Measurements from ENCODE around the gene FLAD1.

Gene FLAD1

GRCh38 chr1:154962156-154962749 is 20.9 kb upstream of the FLAD1 start:
- Histone ChIP-seq H3K36me3 (peaks cover 76% of the 10 kb centered on the region), H3K27me3 (ENCODE audit: insufficient read depth, low read depth, severe bottlenecking) (no peaks in the 10 kb centered on the region), H3K9me3 (ENCODE audit: severe bottlenecking) (no peaks in the 10 kb centered on the region), H3K27ac (peak overlapping the region; percentile 99), H3K4me3 (ENCODE audit: low read depth, low read length) (peak overlapping the region; percentile 64)
- TF ChIP-seq, protein P1, sequence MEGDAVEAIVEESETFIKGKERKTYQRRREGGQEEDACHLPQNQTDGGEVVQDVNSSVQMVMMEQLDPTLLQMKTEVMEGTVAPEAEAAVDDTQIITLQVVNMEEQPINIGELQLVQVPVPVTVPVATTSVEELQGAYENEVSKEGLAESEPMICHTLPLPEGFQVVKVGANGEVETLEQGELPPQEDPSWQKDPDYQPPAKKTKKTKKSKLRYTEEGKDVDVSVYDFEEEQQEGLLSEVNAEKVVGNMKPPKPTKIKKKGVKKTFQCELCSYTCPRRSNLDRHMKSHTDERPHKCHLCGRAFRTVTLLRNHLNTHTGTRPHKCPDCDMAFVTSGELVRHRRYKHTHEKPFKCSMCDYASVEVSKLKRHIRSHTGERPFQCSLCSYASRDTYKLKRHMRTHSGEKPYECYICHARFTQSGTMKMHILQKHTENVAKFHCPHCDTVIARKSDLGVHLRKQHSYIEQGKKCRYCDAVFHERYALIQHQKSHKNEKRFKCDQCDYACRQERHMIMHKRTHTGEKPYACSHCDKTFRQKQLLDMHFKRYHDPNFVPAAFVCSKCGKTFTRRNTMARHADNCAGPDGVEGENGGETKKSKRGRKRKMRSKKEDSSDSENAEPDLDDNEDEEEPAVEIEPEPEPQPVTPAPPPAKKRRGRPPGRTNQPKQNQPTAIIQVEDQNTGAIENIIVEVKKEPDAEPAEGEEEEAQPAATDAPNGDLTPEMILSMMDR (IDR thresholded peaks at IDR 0.05; ENCODE audit: low read depth, low read length) = no peak
- DNase-seq = peak; percentile 70

DNA sequence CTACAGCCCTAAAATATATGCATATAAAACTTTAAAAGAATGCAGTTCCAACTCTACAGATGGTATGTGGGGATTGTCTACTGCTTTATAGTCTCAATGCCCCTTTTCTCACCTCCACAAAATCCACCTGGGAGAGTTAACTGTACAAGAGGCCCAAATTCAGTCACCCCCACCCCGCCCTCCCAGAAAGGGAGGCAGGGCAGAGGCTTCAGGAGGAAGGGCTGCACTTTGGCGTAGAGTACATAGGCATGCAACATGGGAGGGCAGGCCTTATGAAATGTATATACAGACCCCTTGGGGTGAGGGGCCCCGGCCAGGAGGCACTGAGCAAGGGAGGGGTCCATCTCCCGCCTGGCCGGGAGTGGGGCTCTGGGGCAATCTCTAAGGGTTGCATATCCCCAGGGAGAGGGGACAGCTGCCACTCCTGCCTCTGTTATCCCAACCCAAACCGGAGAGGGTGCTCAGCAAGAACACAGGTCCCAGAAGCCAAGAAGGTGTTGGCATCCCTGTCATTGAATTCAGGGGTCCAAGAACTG is 20.3 kb upstream of the FLAD1 start:
- Histone ChIP-seq H3K27ac (peak overlapping the region; percentile 99), H3K9me3 (ENCODE audit: severe bottlenecking) (no peaks in the 10 kb centered on the region), H3K4me3 (ENCODE audit: low read depth, low read length) (peak overlapping the region; percentile 64), H3K36me3 (peaks cover 79% of the 10 kb centered on the region), H3K27me3 (ENCODE audit: insufficient read depth, low read depth, severe bottlenecking) (no peaks in the 10 kb centered on the region)
- TF ChIP-seq, protein P1 (IDR thresholded peaks at IDR 0.05; ENCODE audit: low read depth, low read length) = no peak
- no peak for DNase-seq

- no peak overlapping the region for H3K4me3 ChIP-seq (ENCODE audit: low read depth, low read length)
- no peaks in the 10 kb centered on the region for H3K9me3 ChIP-seq (ENCODE audit: severe bottlenecking)
- peaks cover 77% of the 10 kb centered on the region for H3K36me3 ChIP-seq
- H3K27ac ChIP-seq = no peak overlapping the region
- H3K27me3 ChIP-seq (ENCODE audit: insufficient read depth, low read depth, severe bottlenecking) = no peaks in the 10 kb centered on the region
- TF ChIP-seq, protein P1 (IDR thresholded peaks at IDR 0.05; ENCODE audit: low read depth, low read length) = no peak
- DNase-seq = no peak
These were observed 19.5 kb upstream of the FLAD1 start for GRCh38 chr1:154963643-154964042.

GRCh38 chr1:154964359-154964758 is 18.8 kb upstream of the FLAD1 start:
- Histone ChIP-seq H3K4me3 (ENCODE audit: low read depth, low read length) (no peak overlapping the region), H3K36me3 (peaks cover 70% of the 10 kb centered on the region), H3K27me3 (ENCODE audit: insufficient read depth, low read depth, severe bottlenecking) (no peaks in the 10 kb centered on the region), H3K9me3 (ENCODE audit: severe bottlenecking) (no peaks in the 10 kb centered on the region), H3K27ac (no peak overlapping the region)
- TF ChIP-seq, protein P1 (IDR thresholded peaks at IDR 0.05; ENCODE audit: low read depth, low read length) = no peak
- no peak for DNase-seq

DNA sequence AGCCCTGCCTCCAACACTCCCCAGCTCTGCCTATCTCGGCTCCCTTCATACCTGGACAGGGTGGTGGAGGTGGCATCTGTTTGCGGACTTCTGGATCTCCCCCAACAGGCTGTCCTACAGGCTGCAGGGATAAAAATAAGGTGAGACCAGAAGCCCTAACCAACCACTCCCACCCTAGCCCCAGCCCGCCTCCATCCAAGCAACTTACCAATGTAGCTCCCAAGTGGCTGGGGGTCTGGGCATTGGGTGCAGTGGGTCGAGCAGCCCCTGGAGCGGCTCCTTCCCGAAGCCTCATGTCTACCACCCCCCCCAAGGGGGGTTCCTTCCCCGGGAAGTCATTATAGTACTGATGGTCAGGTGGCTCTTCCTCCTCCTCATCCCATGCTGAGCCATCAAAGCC is 17.0 kb upstream of the FLAD1 start:
- DNase-seq = no peak
- Histone ChIP-seq H3K27ac (no peak overlapping the region), H3K9me3 (ENCODE audit: severe bottlenecking) (no peaks in the 10 kb centered on the region), H3K4me3 (ENCODE audit: low read depth, low read length) (no peak overlapping the region), H3K27me3 (ENCODE audit: insufficient read depth, low read depth, severe bottlenecking) (no peaks in the 10 kb centered on the region), H3K36me3 (peaks cover 61% of the 10 kb centered on the region)
- TF ChIP-seq, protein P1 (IDR thresholded peaks at IDR 0.05; ENCODE audit: low read depth, low read length) = no peak
